Measurements from ENCODE around the gene NGFR.

The NGFR gene

GRCh38 chr17:49494986-49495841, at the start of gene NGFR:
TSS of gene NGFR (plus strand) at chr17:49495293. CDS start at chr17:49495418, 125 bp downstream.
- peak; percentile 37 for DNase-seq (ENCODE audit: low read depth)

- no peak for DNase-seq (ENCODE audit: low read depth)
Observed at GRCh38 chr17:49445591-49445990, 49.5 kb upstream of the NGFR start.

- no peak for DNase-seq (ENCODE audit: low read depth)
Observed at GRCh38 chr17:49447628-49448302, 47.3 kb upstream of the NGFR start.

- DNase-seq (ENCODE audit: low read depth), result no peak
Observed at GRCh38 chr17:49450181-49450580, 44.9 kb upstream of the NGFR start.

- DNase-seq (ENCODE audit: low read depth), result no peak
Observed at GRCh38 chr17:49450735-49451134, 44.4 kb upstream of the NGFR start.

GRCh38 chr17:49452201-49452600, 42.9 kb upstream of the NGFR start:
- no peak for DNase-seq (ENCODE audit: low read depth)

GRCh38 chr17:49452661-49453060, 42.4 kb upstream of the NGFR start:
- no peak for DNase-seq (ENCODE audit: low read depth)

- DNase-seq (ENCODE audit: low read depth), result no peak
Observed at GRCh38 chr17:49454050-49454449, 41.0 kb upstream of the NGFR start.

- DNase-seq (ENCODE audit: low read depth), result no peak
Observed at GRCh38 chr17:49455272-49455861, 39.7 kb upstream of the NGFR start.

- DNase-seq (ENCODE audit: low read depth), result no peak
Observed at GRCh38 chr17:49456183-49456965, 38.7 kb upstream of the NGFR start.

- DNase-seq (ENCODE audit: low read depth), result no peak
Observed at GRCh38 chr17:49457564-49458535, 37.2 kb upstream of the NGFR start.

GRCh38 chr17:49459401-49459984, 35.6 kb upstream of the NGFR start:
- no peak for DNase-seq (ENCODE audit: low read depth)

- DNase-seq (ENCODE audit: low read depth), result no peak
Observed at GRCh38 chr17:49460401-49460800, 34.7 kb upstream of the NGFR start.

- no peak for DNase-seq (ENCODE audit: low read depth)
Observed at GRCh38 chr17:49461580-49461979, 33.5 kb upstream of the NGFR start.

GRCh38 chr17:49464049-49464448, 31.0 kb upstream of the NGFR start:
- DNase-seq (ENCODE audit: low read depth), result no peak

- no peak for DNase-seq (ENCODE audit: low read depth)
Observed at GRCh38 chr17:49465331-49465903, 29.7 kb upstream of the NGFR start.

GRCh38 chr17:49466436-49466835, 28.7 kb upstream of the NGFR start:
- no peak for DNase-seq (ENCODE audit: low read depth)

GRCh38 chr17:49467175-49467574, 27.9 kb upstream of the NGFR start:
- no peak for DNase-seq (ENCODE audit: low read depth)

- no peak for DNase-seq (ENCODE audit: low read depth)
Observed at GRCh38 chr17:49468811-49469385, 26.2 kb upstream of the NGFR start.

All from stimulated activated CD8-positive, alpha-beta memory T cell treated with anti-CD3 and anti-CD28 coated beads, Interleukin-4, amount 100 ng/mL, for 24 hours (primary cell).